GM12873 (cell line): Measurements from ENCODE around the gene MLH1.

Experiments used
- CTCF ChIP-seq: IDR thresholded peaks from 2 replicates; pipeline ENCODE4 v1.5.1; 2012; ENCODE audit warnings: low read depth, mild to moderate bottlenecking, moderate library complexity, low read length, control low read depth; ENCODE audit not compliant: insufficient read depth; ENCODE audit errors: missing control alignments

MLH1 gene

GRCh38 chr3:37056826-37057225 is 63.5 kb downstream of the MLH1 start:
- no peak for TF ChIP-seq CTCF

GRCh38 chr3:37058117-37058516 is 64.8 kb downstream of the MLH1 start:
- TF ChIP-seq CTCF: no peak

GRCh38 chr3:37064747-37065146 is 71.4 kb downstream of the MLH1 start:
- no peak for TF ChIP-seq CTCF

- TF ChIP-seq CTCF: no peak
Measured at GRCh38 chr3:37067577-37067976, 74.3 kb downstream of the MLH1 start.

GRCh38 chr3:37068031-37068430 is 74.7 kb downstream of the MLH1 start:
- TF ChIP-seq CTCF: no peak

GRCh38 chr3:37071921-37072320 is 78.6 kb downstream of the MLH1 start:
- no peak for TF ChIP-seq CTCF

GRCh38 chr3:37072892-37073291 is 79.6 kb downstream of the MLH1 start:
- TF ChIP-seq CTCF: no peak

GRCh38 chr3:37074178-37074577 is 80.9 kb downstream of the MLH1 start:
- TF ChIP-seq CTCF: no peak
